GM12873 (cell line): ENCODE results near the gene PCDH18.

Experiments used
- TF ChIP-seq, protein P1 (sequence below): IDR thresholded peaks from 2 replicates; pipeline ENCODE4 v1.5.1; 2012; ENCODE audit warnings: low read depth, mild to moderate bottlenecking, moderate library complexity, low read length, control low read depth; ENCODE audit not compliant: insufficient read depth; ENCODE audit errors: missing control alignments

PCDH18 gene

DNA sequence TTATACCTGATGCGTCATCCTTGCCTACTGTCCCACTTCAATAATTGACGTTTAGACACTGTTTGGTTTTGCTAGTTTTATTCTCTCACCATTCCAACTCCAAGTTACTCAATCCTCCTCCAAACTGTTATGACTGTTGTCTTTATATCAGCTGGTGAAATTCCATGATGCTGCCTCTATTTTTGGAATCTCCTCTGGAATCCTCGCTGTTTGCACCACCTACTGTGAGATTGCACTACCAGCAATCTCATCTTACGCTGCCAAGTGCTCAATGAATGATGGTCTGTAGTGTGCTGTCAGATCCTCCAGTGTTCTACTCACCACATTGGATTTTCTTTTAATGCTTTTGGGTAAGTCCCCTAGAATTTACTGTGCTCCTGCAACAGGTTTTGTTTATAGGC, 13.2 kb upstream of the PCDH18 start:
- TF ChIP-seq, protein P1, sequence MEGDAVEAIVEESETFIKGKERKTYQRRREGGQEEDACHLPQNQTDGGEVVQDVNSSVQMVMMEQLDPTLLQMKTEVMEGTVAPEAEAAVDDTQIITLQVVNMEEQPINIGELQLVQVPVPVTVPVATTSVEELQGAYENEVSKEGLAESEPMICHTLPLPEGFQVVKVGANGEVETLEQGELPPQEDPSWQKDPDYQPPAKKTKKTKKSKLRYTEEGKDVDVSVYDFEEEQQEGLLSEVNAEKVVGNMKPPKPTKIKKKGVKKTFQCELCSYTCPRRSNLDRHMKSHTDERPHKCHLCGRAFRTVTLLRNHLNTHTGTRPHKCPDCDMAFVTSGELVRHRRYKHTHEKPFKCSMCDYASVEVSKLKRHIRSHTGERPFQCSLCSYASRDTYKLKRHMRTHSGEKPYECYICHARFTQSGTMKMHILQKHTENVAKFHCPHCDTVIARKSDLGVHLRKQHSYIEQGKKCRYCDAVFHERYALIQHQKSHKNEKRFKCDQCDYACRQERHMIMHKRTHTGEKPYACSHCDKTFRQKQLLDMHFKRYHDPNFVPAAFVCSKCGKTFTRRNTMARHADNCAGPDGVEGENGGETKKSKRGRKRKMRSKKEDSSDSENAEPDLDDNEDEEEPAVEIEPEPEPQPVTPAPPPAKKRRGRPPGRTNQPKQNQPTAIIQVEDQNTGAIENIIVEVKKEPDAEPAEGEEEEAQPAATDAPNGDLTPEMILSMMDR: no peak

DNA sequence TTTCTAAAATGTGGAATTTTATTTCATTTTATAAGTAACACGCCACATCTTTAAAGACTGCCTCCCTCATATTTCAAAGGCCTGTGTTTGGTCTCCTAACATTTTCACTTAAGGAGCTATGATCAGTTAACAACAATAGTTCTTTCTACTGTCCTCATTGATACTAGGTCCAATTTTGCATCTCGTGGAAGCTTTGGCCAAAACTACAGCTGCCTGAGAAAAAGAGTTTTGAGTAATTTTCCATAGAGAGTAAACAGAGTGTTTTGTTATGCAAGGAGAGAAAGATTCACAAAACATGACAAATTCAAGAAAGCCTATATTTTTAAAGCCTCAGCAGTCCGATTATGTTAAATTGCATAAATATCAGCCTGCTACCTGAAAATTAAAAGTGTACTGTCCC, 11.4 kb upstream of the PCDH18 start:
- TF ChIP-seq, protein P1: no peak

DNA sequence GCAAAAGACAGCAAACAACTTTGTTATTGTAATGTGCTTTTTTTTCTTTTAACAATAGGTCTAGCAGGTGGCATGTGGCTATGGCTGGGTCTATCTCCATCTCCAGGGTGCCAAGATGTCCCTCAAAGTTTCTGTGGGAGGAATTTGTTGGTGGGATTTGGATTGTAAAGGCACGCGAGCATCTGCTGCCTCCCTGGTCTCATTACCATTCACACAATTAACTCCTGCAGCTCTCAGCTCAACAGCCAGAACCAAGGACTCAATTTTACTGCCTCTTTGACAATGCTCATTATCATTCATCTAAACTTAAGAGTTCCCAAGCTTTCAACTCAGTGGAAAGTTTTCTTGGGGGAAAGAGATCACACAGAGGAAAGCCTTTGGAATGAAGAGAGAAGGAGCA, 10.9 kb upstream of the PCDH18 start:
- TF ChIP-seq, protein P1: no peak

DNA sequence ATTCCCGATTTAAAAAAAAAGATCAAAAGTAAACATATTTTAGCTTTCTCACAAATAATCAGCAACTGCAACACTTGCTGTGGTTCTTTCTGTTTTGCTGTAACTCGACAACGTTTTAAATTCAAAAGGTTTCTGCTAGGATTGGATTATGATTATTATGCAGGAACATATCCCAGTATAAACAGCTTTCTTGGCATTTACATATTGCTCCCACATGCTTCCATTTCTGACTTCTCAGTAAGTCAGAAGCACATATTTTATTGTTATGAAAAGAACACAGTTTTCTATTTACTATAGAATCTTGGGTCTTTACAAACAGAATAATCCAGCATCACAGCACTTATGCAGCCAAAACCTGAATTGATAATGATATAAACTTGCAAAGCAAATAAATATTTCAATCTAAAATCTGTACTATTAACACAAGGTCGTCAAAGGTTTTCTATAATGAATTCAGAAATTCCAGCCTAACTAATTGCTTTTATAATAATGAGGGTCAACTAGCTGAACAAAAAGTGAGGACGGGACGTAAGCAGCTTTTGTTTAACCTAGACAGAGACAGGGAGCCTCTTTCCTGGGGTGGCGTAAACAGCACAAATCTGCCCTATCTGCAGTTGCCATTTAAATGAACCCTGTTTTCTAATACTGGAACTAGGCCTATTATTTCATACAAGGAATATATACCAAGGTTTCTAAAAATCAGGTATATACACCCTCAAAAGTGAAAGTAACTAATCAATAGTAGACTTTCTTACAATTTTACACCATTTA, 9.8 kb upstream of the PCDH18 start:
- TF ChIP-seq, protein P1: no peak

DNA sequence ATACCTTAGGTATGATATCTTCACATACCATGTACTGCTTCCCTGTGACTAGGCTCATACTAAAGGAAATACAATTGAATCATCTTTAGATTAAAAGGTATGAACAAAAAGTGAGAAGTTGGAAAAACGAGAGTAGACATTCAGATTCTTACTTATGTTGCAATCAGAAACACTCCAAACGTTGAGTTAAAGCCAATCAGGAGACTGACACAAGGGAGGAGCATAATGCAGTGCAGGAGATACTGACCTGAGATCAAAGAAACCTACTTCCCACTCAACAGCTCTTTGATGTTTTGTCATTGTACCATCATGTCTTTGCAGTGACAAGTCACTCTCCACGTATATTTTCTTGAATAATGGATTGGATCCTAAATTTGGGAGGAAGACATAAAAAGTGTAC, 8.9 kb upstream of the PCDH18 start:
- TF ChIP-seq, protein P1: no peak

DNA sequence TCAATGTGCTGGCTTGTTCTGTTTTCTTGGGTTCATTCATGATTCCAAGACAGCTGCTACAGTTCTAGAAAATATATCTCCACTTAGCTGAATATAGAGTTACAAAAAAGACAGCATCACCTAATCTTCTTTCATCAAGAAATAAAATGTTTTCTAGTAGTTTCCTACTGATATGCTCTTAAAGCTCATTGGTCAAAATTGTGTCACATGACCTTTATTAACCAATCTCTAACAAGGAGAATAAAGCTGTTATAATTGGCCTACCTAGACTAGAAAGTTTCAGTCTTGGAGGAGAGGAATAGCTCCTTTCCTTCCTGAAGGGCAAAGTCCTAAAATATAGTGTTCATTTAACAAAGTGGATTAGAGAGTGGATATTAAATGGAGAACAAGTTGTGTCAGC, 8.1 kb upstream of the PCDH18 start:
- TF ChIP-seq, protein P1: no peak

DNA sequence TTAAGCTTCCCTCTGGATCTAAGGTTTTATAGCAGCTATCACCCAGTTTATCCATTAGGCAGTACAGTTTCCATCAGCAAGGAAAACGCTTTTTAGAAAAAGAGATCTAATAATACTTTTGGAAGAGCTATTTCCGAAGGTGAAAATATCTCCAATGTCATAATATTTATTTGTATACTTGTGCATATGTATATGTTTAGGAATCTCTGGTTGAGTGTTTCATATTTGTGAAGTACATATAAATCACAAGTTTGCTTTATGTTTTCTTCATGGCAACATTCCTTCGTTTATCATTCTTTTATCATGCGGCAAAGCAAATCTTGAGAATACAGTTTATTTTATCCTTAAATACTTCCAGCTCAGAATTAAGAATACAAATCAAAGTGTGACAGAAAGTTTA, 6.2 kb upstream of the PCDH18 start:
- TF ChIP-seq, protein P1: no peak
